Measurements from ENCODE around the gene NPIPA5. TPM values are rescaled to one million over a fixed set of nuclear protein-coding genes. Genes with fewer than 3 reads are reported as not detected.
"Not testable (repeated sequence)": the region's sequence is repeated elsewhere in the genome, so short reads cannot be mapped to it uniquely, and the experiment has no call there.

NPIPA5 gene
- total RNA-seq, 5 donors from 2014 or later (not counting 1 experiment from before 2014, with no cell fraction given) = 1.0 to 16.7 (median 6.5) TPM

DNA sequence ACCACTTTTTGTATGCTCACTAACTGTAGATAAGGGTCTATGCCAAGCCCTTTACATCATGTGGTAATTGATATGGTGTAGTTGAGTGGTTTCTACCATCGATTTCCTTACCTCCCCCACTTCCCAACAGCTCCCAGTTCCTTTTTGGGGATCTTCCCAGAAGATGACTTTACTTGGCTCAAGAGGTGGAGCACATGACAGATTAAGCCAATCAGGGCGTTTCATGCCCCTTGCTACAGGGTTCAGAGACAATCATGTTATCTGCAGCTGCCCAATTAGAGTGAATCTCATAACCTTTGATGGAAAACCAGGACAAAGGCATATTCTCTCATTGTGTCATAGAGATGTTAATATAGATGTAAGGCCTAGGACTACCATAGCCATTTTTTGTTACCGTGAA, 40.1 kb upstream of the NPIPA5 start:
- CTCF ChIA-PET = no interaction called here
- no peak overlapping the region for H3K4me3 Mint-ChIP-seq

GRCh38 chr16:15417197-15417596, 39.1 kb upstream of the NPIPA5 start:
- Histone ChIP-seq H3K27me3 (replicated peaks in 1 of 2; ENCODE audit: control insufficient read depth in 2 of 2, extremely low read depth in 1 of 2, insufficient read depth in 2 of 2, low read length in 1 of 2) (no peaks in the 10 kb centered on the region), H3K36me3 (ENCODE audit: control insufficient read depth in 2 of 2, extremely low read depth in 1 of 2, insufficient read depth in 1 of 2, low read length in 1 of 2) (no peaks in the 10 kb centered on the region), H3K27ac (ENCODE audit: low read length) (no peak overlapping the region), H3K9me3 (no peaks in the 10 kb centered on the region), H3K4me3 (ENCODE audit: control insufficient read depth in 1 of 2, extremely low read depth in 1 of 2, low read length in 1 of 2) (no peak overlapping the region), H3K4me1 (ENCODE audit: control insufficient read depth in 1 of 2, extremely low read depth in 1 of 2, insufficient read depth in 2 of 2, low read length in 2 of 2) (no peaks in the 10 kb centered on the region)
- ChIA-PET CTCF (no interaction called here), POLR2A (no interaction called here)
- ATAC-seq (replicated peaks in 1 of 4) (no peak), DNase-seq (no peak)
- Mint-ChIP-seq H3K27me3 (peaks cover 5% of the 10 kb centered on the region in 2 donors), H3K4me3 (no peak overlapping the region), H3K4me1 (no peaks in the 10 kb centered on the region), H3K36me3 (no peaks in the 10 kb centered on the region), H3K9me3 (no peaks in the 10 kb centered on the region), H3K27ac (no peak overlapping the region)
- 80% methylated on average over 1 of the region's 2 CpGs for WGBS (ENCODE audit: insufficient coverage)

More for the DNA sequence above, 40.1 kb upstream of the NPIPA5 start:
- no peaks in the 10 kb centered on the region for H3K4me1 Mint-ChIP-seq
- H3K27me3 Mint-ChIP-seq = peaks cover 7 to 13% of the 10 kb centered on the region in 2 donors
- H3K4me3 ChIP-seq (ENCODE audit: control insufficient read depth in 1 of 2, extremely low read depth in 1 of 2, low read length in 1 of 2) = no peak overlapping the region
- no peak overlapping the region for H3K27ac ChIP-seq (ENCODE audit: low read length)
- WGBS (ENCODE audit: insufficient coverage) = 50% methylated on average over 1 of the region's 3 CpGs
- no peak overlapping the region for H3K27ac Mint-ChIP-seq
- no peaks in the 10 kb centered on the region for H3K9me3 ChIP-seq
- no peaks in the 10 kb centered on the region for H3K36me3 Mint-ChIP-seq
- POLR2A ChIA-PET = no interaction called here
- ATAC-seq (replicated peaks in 1 of 4) (no peak), DNase-seq (no peak)
- H3K9me3 Mint-ChIP-seq = no peaks in the 10 kb centered on the region
- no peaks in the 10 kb centered on the region for H3K27me3 ChIP-seq (replicated peaks in 1 of 2; ENCODE audit: control insufficient read depth in 2 of 2, extremely low read depth in 1 of 2, insufficient read depth in 2 of 2, low read length in 1 of 2)
- H3K36me3 ChIP-seq (ENCODE audit: control insufficient read depth in 2 of 2, extremely low read depth in 1 of 2, insufficient read depth in 1 of 2, low read length in 1 of 2) = no peaks in the 10 kb centered on the region
- H3K4me1 ChIP-seq (ENCODE audit: control insufficient read depth in 1 of 2, extremely low read depth in 1 of 2, insufficient read depth in 2 of 2, low read length in 2 of 2) = no peaks in the 10 kb centered on the region

- DNase-seq (no peak), ATAC-seq (replicated peaks in 1 of 4) (no peak)
- H3K4me1 Mint-ChIP-seq = no peaks in the 10 kb centered on the region
- H3K4me3 ChIP-seq (ENCODE audit: control insufficient read depth in 1 of 2, extremely low read depth in 1 of 2, low read length in 1 of 2) = no peak overlapping the region
- H3K9me3 ChIP-seq = no peaks in the 10 kb centered on the region
- no CpG with 5 or more reads among the region's 3 CpGs for WGBS (ENCODE audit: insufficient coverage)
- CTCF ChIA-PET = no interaction called here
- no peaks in the 10 kb centered on the region for H3K36me3 ChIP-seq (ENCODE audit: control insufficient read depth in 2 of 2, extremely low read depth in 1 of 2, insufficient read depth in 1 of 2, low read length in 1 of 2)
- H3K4me3 Mint-ChIP-seq = no peak overlapping the region
- no peaks in the 10 kb centered on the region for H3K36me3 Mint-ChIP-seq
- H3K27me3 Mint-ChIP-seq = peaks cover 0 to 3% of the 10 kb centered on the region in 2 donors
- no peaks in the 10 kb centered on the region for H3K27me3 ChIP-seq (replicated peaks in 1 of 2; ENCODE audit: control insufficient read depth in 2 of 2, extremely low read depth in 1 of 2, insufficient read depth in 2 of 2, low read length in 1 of 2)
- no peak overlapping the region for H3K27ac ChIP-seq (ENCODE audit: low read length)
- no peaks in the 10 kb centered on the region for H3K9me3 Mint-ChIP-seq
- POLR2A ChIA-PET = no interaction called here
- H3K4me1 ChIP-seq (ENCODE audit: control insufficient read depth in 1 of 2, extremely low read depth in 1 of 2, insufficient read depth in 2 of 2, low read length in 2 of 2) = no peaks in the 10 kb centered on the region
- H3K27ac Mint-ChIP-seq = no peak overlapping the region
Observed at GRCh38 chr16:15415511-15415985, 37.5 kb upstream of the NPIPA5 start.

DNA sequence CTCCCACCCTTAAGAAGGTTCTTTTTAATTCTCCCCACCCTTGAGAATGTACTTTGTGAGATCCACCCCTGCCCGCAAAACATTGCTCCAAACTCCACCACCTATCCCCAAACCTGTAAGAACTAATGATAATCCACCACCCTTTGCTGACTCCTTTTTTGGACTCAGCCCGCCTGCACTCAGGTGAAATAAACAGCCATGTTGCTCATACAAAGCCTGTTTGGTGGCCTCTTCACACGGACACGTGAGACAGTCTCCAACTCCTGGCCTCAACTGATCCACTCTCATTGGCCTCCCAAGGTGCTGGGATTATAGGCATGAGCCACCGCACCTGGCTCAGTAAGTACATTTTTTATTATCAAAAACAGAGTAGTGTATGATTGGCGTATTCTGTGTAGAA, 31.4 kb upstream of the NPIPA5 start:
- POLR2A ChIA-PET = not testable (repeated sequence)

GRCh38 chr16:15407756-15408155, 29.7 kb upstream of the NPIPA5 start:
- POLR2A ChIA-PET; H3K27me3 Mint-ChIP-seq; CTCF ChIA-PET; H3K4me3 ChIP-seq (ENCODE audit: control insufficient read depth in 1 of 2, extremely low read depth in 1 of 2, low read length in 1 of 2); H3K9me3 ChIP-seq; DNase-seq; H3K27ac Mint-ChIP-seq; H3K27me3 ChIP-seq (replicated peaks in 1 of 2; ENCODE audit: control insufficient read depth in 2 of 2, extremely low read depth in 1 of 2, insufficient read depth in 2 of 2, low read length in 1 of 2); H3K4me3 Mint-ChIP-seq; H3K9me3 Mint-ChIP-seq; H3K4me1 ChIP-seq (ENCODE audit: control insufficient read depth in 1 of 2, extremely low read depth in 1 of 2, insufficient read depth in 2 of 2, low read length in 2 of 2); H3K36me3 ChIP-seq (ENCODE audit: control insufficient read depth in 2 of 2, extremely low read depth in 1 of 2, insufficient read depth in 1 of 2, low read length in 1 of 2); ATAC-seq (replicated peaks in 1 of 4); H3K36me3 Mint-ChIP-seq; H3K4me1 Mint-ChIP-seq; H3K27ac ChIP-seq (ENCODE audit: low read length): not testable (repeated sequence)
- WGBS (ENCODE audit: insufficient coverage) = 95% methylated on average over 3 of the region's 4 CpGs

More for the DNA sequence above, 31.4 kb upstream of the NPIPA5 start:
- H3K9me3 Mint-ChIP-seq; ATAC-seq (replicated peaks in 1 of 4); H3K4me3 ChIP-seq (ENCODE audit: control insufficient read depth in 1 of 2, extremely low read depth in 1 of 2, low read length in 1 of 2); H3K27me3 ChIP-seq (replicated peaks in 1 of 2; ENCODE audit: control insufficient read depth in 2 of 2, extremely low read depth in 1 of 2, insufficient read depth in 2 of 2, low read length in 1 of 2); H3K27me3 Mint-ChIP-seq; H3K27ac Mint-ChIP-seq; H3K4me3 Mint-ChIP-seq; DNase-seq; H3K4me1 Mint-ChIP-seq; H3K36me3 Mint-ChIP-seq; CTCF ChIA-PET; H3K27ac ChIP-seq (ENCODE audit: low read length); H3K9me3 ChIP-seq; H3K36me3 ChIP-seq (ENCODE audit: control insufficient read depth in 2 of 2, extremely low read depth in 1 of 2, insufficient read depth in 1 of 2, low read length in 1 of 2); H3K4me1 ChIP-seq (ENCODE audit: control insufficient read depth in 1 of 2, extremely low read depth in 1 of 2, insufficient read depth in 2 of 2, low read length in 2 of 2): not testable (repeated sequence)
- 100% methylated on average over 4 of the region's 6 CpGs for WGBS (ENCODE audit: insufficient coverage)

- no peak for ATAC-seq (replicated peaks in 1 of 4)
- no peaks in the 10 kb centered on the region for H3K27me3 ChIP-seq (replicated peaks in 1 of 2; ENCODE audit: control insufficient read depth in 2 of 2, extremely low read depth in 1 of 2, insufficient read depth in 2 of 2, low read length in 1 of 2)
Observed at GRCh38 chr16:15404792-15405191, 26.7 kb upstream of the NPIPA5 start.

GRCh38 chr16:15404091-15404490, 26.0 kb upstream of the NPIPA5 start:
- H3K4me3 Mint-ChIP-seq; H3K9me3 ChIP-seq; H3K9me3 Mint-ChIP-seq; ATAC-seq (replicated peaks in 1 of 4); H3K4me3 ChIP-seq (ENCODE audit: control insufficient read depth in 1 of 2, extremely low read depth in 1 of 2, low read length in 1 of 2); H3K27me3 Mint-ChIP-seq; DNase-seq; H3K4me1 ChIP-seq (ENCODE audit: control insufficient read depth in 1 of 2, extremely low read depth in 1 of 2, insufficient read depth in 2 of 2, low read length in 2 of 2); H3K36me3 Mint-ChIP-seq; H3K4me1 Mint-ChIP-seq; H3K36me3 ChIP-seq (ENCODE audit: control insufficient read depth in 2 of 2, extremely low read depth in 1 of 2, insufficient read depth in 1 of 2, low read length in 1 of 2); H3K27ac ChIP-seq (ENCODE audit: low read length); H3K27ac Mint-ChIP-seq; CTCF ChIA-PET; H3K27me3 ChIP-seq (replicated peaks in 1 of 2; ENCODE audit: control insufficient read depth in 2 of 2, extremely low read depth in 1 of 2, insufficient read depth in 2 of 2, low read length in 1 of 2): not testable (repeated sequence)
- POLR2A ChIA-PET = interaction anchor here in 1 of 2 donors (0.6 kb wide), 1 partner anchor 50 kb away, joined by 3 read pairs; no protein-coding TSS in a partner anchor
- 82% methylated on average over 3 of the region's 3 CpGs for WGBS (ENCODE audit: insufficient coverage)

More at GRCh38 chr16:15404792-15405191, 26.7 kb upstream of the NPIPA5 start:
- ChIA-PET POLR2A (no interaction called here), CTCF (no interaction called here)
- no peaks in the 10 kb centered on the region for H3K36me3 ChIP-seq (ENCODE audit: control insufficient read depth in 2 of 2, extremely low read depth in 1 of 2, insufficient read depth in 1 of 2, low read length in 1 of 2)
- no peaks in the 10 kb centered on the region for H3K9me3 ChIP-seq
- no peak overlapping the region for H3K4me3 Mint-ChIP-seq
- no peaks in the 10 kb centered on the region for H3K4me1 Mint-ChIP-seq
- no peaks in the 10 kb centered on the region for H3K27me3 Mint-ChIP-seq
- no peak overlapping the region for H3K27ac Mint-ChIP-seq
- WGBS (ENCODE audit: insufficient coverage) = 87% methylated on average over 3 of the region's 4 CpGs
- no peak for DNase-seq
- no peaks in the 10 kb centered on the region for H3K36me3 Mint-ChIP-seq
- H3K27ac ChIP-seq (ENCODE audit: low read length) = no peak overlapping the region
- H3K4me3 ChIP-seq (ENCODE audit: control insufficient read depth in 1 of 2, extremely low read depth in 1 of 2, low read length in 1 of 2) = no peak overlapping the region
- no peaks in the 10 kb centered on the region for H3K4me1 ChIP-seq (ENCODE audit: control insufficient read depth in 1 of 2, extremely low read depth in 1 of 2, insufficient read depth in 2 of 2, low read length in 2 of 2)
- no peaks in the 10 kb centered on the region for H3K9me3 Mint-ChIP-seq

Measured in T-cell (primary cell).